Measurements from ENCODE around the gene IQSEC1. TPM values are rescaled to one million over a fixed set of nuclear protein-coding genes. Genes with fewer than 3 reads are reported as not detected.

The IQSEC1 gene
- total RNA-seq, 6 experiments from 2014 or later = 21.1 to 25.1 (median 21.9) TPM

DNA sequence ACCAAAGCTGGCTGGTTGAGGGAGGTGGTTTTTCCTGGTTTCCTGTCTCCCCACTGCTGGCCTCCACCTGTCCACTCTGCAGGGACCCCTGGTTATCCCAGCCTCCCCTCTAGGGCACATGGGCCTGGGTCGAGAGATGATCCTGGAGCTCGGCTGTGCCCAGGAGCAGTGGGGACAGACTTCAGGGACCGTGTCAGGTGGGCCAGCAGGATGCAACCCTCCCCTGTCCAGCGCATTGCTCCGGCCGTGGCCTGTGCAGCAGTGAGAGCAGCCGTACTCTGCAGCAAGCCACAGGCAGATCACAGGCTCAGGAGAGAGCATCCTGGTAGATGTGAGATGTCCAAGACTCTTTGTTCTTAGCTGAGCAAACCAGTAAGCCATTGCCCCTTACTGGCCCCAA, 139.3 kb downstream of the IQSEC1 start:
- H3K27me3 Mint-ChIP-seq (ENCODE audit: insufficient read depth) = no peaks in the 10 kb centered on the region; the same call in 1 of the 2 replicates
- H3K9me3 Mint-ChIP-seq = no peaks in the 10 kb centered on the region
- no peaks in the 10 kb centered on the region for H3K36me3 Mint-ChIP-seq (ENCODE audit: low read depth)
- no peak overlapping the region; the same call in 1 of the 2 replicates for H3K27ac Mint-ChIP-seq
- H3K4me3 Mint-ChIP-seq = no peak overlapping the region
- peaks cover 14% of the 10 kb centered on the region for H3K4me1 Mint-ChIP-seq (ENCODE audit: low read depth)
- TF ChIP-seq, protein P1, sequence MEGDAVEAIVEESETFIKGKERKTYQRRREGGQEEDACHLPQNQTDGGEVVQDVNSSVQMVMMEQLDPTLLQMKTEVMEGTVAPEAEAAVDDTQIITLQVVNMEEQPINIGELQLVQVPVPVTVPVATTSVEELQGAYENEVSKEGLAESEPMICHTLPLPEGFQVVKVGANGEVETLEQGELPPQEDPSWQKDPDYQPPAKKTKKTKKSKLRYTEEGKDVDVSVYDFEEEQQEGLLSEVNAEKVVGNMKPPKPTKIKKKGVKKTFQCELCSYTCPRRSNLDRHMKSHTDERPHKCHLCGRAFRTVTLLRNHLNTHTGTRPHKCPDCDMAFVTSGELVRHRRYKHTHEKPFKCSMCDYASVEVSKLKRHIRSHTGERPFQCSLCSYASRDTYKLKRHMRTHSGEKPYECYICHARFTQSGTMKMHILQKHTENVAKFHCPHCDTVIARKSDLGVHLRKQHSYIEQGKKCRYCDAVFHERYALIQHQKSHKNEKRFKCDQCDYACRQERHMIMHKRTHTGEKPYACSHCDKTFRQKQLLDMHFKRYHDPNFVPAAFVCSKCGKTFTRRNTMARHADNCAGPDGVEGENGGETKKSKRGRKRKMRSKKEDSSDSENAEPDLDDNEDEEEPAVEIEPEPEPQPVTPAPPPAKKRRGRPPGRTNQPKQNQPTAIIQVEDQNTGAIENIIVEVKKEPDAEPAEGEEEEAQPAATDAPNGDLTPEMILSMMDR (IDR thresholded peaks at IDR 0.05) = no peak
- DNase-seq = no peak

DNA sequence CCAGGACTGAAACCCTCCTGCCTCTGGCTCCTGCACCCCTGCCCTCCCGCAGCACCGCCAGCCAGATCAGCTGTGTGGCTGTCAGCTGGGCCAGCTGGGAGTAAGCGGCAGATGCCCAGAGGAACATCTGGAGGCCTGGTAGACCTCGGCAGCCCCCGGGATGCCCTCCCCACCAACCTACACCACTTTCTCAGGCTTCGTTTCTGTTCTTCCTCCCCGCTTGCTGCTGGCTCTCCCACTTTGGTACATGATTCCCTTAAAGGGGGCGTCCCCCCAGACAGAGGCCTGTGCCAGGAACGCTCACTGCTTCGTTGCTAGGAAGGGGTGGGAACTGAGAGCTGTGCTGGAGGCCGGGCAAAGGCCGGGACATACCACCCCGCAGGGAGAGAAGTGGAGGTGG, 140.5 kb downstream of the IQSEC1 start:
- no peak overlapping the region for H3K4me3 Mint-ChIP-seq
- H3K27me3 Mint-ChIP-seq (ENCODE audit: insufficient read depth) = no peaks in the 10 kb centered on the region; the same call in 1 of the 2 replicates
- H3K4me1 Mint-ChIP-seq (ENCODE audit: low read depth) = peaks cover 14% of the 10 kb centered on the region
- H3K27ac Mint-ChIP-seq = no peak overlapping the region
- H3K36me3 Mint-ChIP-seq (ENCODE audit: low read depth) = no peaks in the 10 kb centered on the region
- H3K9me3 Mint-ChIP-seq = no peaks in the 10 kb centered on the region
- TF ChIP-seq, protein P1 (IDR thresholded peaks at IDR 0.05) = no peak
- no peak for DNase-seq

DNA sequence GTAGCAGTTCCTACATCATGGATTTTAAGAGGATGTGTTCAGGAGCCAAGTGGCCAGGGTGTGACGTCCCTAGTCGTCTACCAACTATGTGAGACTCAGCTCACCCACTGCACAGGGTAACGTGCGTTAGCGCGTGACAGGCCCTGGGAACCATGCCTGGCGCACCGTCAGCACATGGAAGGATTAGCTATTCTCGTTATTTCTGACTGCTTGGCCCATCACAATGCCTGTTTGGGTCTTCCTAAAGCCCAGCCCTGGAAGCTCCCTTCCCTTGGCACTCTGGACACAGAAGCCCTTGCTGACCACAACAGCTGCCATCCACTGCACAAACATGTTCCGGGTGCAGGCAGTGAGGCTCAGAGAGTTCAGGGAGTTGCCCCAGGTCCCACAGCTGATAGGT, 140.9 kb downstream of the IQSEC1 start:
- DNase-seq = no peak
- Mint-ChIP-seq H3K27me3 (ENCODE audit: insufficient read depth) (no peaks in the 10 kb centered on the region; the same call in 1 of the 2 replicates), H3K36me3 (ENCODE audit: low read depth) (no peaks in the 10 kb centered on the region), H3K4me3 (no peak overlapping the region), H3K27ac (no peak overlapping the region), H3K9me3 (no peaks in the 10 kb centered on the region), H3K4me1 (ENCODE audit: low read depth) (peaks cover 14% of the 10 kb centered on the region)
- TF ChIP-seq, protein P1 (IDR thresholded peaks at IDR 0.05) = no peak

DNA sequence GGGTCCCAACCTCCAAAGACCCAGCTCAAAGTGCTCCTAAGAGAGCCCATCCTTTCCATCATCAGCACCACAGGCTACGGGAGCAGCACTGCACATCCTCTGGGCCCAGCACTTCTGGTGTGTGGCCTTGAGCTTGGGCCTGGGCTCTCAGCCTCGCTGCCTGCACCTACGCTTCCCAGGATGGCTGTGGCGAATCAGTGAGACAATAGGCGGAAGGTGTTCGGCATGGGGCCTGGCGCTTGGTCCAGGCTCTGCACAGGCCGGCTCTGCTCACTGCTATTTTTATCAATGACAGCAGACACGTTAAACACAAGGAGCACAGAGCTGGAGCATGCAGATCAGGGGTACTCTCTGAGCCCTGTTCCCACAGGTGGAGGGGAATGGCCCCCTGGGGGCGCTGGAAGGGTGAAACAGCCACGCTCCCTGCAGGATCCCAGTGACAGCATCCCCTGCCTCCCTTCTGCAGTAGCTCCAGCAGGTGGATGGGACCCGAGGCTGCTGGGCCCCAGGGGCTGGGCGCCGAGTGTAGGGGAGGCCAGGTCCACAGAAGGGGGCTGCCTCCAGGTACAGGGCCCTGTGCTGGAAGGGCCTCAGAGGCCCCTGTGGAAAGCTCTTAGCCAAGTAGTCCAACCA, 141.8 kb downstream of the IQSEC1 start:
- Mint-ChIP-seq H3K9me3 (no peaks in the 10 kb centered on the region), H3K36me3 (ENCODE audit: low read depth) (no peaks in the 10 kb centered on the region), H3K4me1 (ENCODE audit: low read depth) (peaks cover 14% of the 10 kb centered on the region), H3K27ac (no peak overlapping the region), H3K27me3 (ENCODE audit: insufficient read depth) (no peaks in the 10 kb centered on the region; the same call in 1 of the 2 replicates), H3K4me3 (no peak overlapping the region)
- TF ChIP-seq, protein P1 (IDR thresholded peaks at IDR 0.05) = peak; percentile 12; the same call in 1 of the 2 replicates
- DNase-seq = no peak

DNA sequence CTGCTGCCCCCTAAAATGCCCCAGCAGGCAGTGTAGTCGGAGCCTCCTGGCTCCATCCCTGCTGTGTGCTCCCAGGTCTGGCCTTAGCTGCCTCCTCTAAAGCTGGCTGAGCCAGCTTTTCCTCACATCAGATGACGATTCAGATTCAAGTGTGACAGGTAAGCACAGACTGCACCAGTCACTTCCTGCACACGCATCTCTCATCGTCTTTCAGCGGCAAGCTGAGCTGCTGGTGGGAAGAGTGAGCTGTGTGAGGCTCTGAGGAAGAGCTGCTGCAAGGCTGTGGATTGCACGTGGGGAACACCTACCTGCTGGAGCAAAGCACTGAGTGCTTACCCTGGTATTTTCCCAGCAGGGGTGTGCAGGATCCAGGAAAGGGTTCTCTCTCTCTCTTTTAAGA, 143.4 kb downstream of the IQSEC1 start:
- no peak overlapping the region for H3K27ac Mint-ChIP-seq
- peaks cover 11% of the 10 kb centered on the region for H3K4me1 Mint-ChIP-seq (ENCODE audit: low read depth)
- H3K9me3 Mint-ChIP-seq = no peaks in the 10 kb centered on the region
- TF ChIP-seq, protein P1 (IDR thresholded peaks at IDR 0.05) = no peak
- DNase-seq = no peak
- no peaks in the 10 kb centered on the region; the same call in 1 of the 2 replicates for H3K27me3 Mint-ChIP-seq (ENCODE audit: insufficient read depth)
- H3K4me3 Mint-ChIP-seq = no peak overlapping the region
- H3K36me3 Mint-ChIP-seq (ENCODE audit: low read depth) = no peaks in the 10 kb centered on the region

All from HFFc6 (cell line).